GM13977 (cell line): ENCODE results near the gene FBXW11.

Source experiments
- DNase-seq: peaks from one replicate; pipeline ENCODE4 v3.0.0; 2012; ENCODE audit warnings: low spot score
- in situ Hi-C: fragments of 300-500 bp; cut with MboI; formaldehyde crosslinking; loops from one replicate; pipeline ENCODE4 v1.12.0; 2022; ENCODE audit warnings: low sequenced_read_pairs, low pct_unique_long_range_greater_than_20kb, mixed read lengths, inconsistent platforms; ENCODE audit not compliant: unreplicated experiment
- TF ChIP-seq, protein P1 (sequence below): IDR thresholded peaks from 2 replicates; pipeline ENCODE4 v1.5.1; 2012; ENCODE audit warnings: mild to moderate bottlenecking, control low read depth; ENCODE audit not compliant: insufficient read depth; ENCODE audit errors: extremely low read depth, missing control alignments

FBXW11 gene

DNA sequence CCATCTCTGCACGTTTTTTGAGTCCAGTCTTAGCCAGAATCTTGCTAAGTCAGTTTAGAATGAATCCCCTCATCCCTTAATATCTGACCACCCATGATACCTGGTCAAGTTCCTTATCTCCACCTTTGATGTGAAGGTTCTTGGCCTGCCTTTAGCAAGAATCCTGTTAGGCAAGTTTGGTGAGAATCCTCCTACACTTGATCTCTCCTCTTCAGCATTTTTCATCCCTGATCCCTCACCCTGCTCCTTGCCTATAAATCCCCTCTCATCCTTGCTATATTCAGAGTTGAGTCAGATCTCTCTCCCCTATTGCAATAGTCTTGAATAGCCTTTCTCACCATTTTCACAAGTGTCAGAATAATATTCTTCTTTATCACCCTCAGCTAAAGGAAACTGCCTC is 189.8 kb downstream of the FBXW11 start:
- in situ Hi-C loops: no loop called here
- TF ChIP-seq, protein P1, sequence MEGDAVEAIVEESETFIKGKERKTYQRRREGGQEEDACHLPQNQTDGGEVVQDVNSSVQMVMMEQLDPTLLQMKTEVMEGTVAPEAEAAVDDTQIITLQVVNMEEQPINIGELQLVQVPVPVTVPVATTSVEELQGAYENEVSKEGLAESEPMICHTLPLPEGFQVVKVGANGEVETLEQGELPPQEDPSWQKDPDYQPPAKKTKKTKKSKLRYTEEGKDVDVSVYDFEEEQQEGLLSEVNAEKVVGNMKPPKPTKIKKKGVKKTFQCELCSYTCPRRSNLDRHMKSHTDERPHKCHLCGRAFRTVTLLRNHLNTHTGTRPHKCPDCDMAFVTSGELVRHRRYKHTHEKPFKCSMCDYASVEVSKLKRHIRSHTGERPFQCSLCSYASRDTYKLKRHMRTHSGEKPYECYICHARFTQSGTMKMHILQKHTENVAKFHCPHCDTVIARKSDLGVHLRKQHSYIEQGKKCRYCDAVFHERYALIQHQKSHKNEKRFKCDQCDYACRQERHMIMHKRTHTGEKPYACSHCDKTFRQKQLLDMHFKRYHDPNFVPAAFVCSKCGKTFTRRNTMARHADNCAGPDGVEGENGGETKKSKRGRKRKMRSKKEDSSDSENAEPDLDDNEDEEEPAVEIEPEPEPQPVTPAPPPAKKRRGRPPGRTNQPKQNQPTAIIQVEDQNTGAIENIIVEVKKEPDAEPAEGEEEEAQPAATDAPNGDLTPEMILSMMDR: no peak

GRCh38 chr5:171813813-171814490 is 192.5 kb downstream of the FBXW11 start:
- in situ Hi-C loops: no loop called here
- TF ChIP-seq, protein P1: no peak

More for the DNA sequence above, 189.8 kb downstream of the FBXW11 start:
- no peak for DNase-seq

DNA sequence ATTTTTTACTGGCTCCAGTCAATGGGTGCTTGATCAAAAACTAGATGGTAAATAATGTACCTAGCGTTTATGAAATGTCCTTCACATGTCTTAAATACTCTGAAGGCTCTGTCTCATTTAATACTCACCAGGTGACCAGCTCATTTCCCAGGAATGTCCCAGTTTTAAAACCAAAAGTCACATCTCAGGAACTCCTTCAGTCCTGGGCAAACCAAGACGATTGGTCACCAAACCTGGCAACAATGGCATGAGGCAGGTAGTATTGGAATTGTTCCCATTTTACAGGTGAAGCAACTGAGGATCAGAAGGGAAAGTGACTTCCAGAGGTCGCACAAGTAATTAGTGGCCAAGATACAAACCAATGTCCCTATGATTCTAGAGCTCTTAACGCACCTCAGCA is 193.2 kb downstream of the FBXW11 start:
- in situ Hi-C loops: no loop called here
- no peak for DNase-seq

More at GRCh38 chr5:171813813-171814490, 192.5 kb downstream of the FBXW11 start:
- no peak for DNase-seq

More for the DNA sequence above, 193.2 kb downstream of the FBXW11 start:
- TF ChIP-seq, protein P1: no peak
